ENCODE measurements around the gene AJAP1.

DNA sequence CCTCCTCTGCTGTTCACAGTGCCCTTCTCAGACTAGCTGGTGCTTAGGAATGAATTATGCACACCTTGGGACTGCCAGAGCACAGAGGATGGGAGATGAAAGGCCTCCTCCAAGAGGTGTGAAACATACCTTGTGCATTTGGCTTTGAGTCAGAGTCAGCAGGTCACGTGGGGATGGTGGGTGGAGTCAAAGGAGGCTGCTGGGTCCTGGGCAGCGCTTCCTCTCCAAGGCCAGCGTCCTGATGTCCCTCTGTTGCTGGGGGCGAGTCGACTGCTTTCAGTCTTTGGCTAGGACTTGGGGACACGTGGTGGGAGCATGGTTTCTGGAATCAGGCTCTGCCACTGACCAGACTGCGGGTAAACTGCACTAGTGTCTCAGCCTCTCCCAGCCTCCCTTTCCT, 91.2 kb downstream of the AJAP1 start:
- no peak for TF ChIP-seq CTCF (IDR thresholded peaks at IDR 0.05; ENCODE audit: insufficient read depth, low read length)
- TF ChIP-seq POLR2AphosphoS5 (IDR thresholded peaks at IDR 0.05; ENCODE audit: low read depth) = no peak
- TF ChIP-seq REST (IDR thresholded peaks at IDR 0.05; ENCODE audit: insufficient replicate concordance, low read depth) = no peak
- TF ChIP-seq GABPA (IDR thresholded peaks at IDR 0.05; ENCODE audit: low read depth) = no peak
